ENCODE measurements around the gene IL23R. TPM values are rescaled to one million over a fixed set of nuclear protein-coding genes. Genes with fewer than 3 reads are reported as not detected.

Gene IL23R
- total RNA-seq, 2 donors from 2014 or later, result not detected

- Histone ChIP-seq H3K9me3 (ENCODE audit: control insufficient read depth, low read length) (no peaks in the 10 kb centered on the region), H3K36me3 (ENCODE audit: control insufficient read depth, insufficient read depth, low read length) (no peaks in the 10 kb centered on the region), H3K27me3 (ENCODE audit: control insufficient read depth, insufficient read depth, low read length, poor library complexity, severe bottlenecking) (peaks cover under 1% of the 10 kb centered on the region), H3K4me3 (ENCODE audit: low read length) (no peak within 1 kb of the TSS), H3K4me1 (ENCODE audit: control insufficient read depth, insufficient read depth, low read length) (no peaks in the 10 kb centered on the region), H3K27ac (ENCODE audit: low read depth, low read length) (no peak within 1 kb of the TSS), H3K9ac (ENCODE audit: extremely low read depth, low read length, poor library complexity, severe bottlenecking) (no peak within 1 kb of the TSS)
- peak within 1 kb of the TSS; percentile 53 for H3K4me3 Mint-ChIP-seq
- TF ChIP-seq, protein P1, sequence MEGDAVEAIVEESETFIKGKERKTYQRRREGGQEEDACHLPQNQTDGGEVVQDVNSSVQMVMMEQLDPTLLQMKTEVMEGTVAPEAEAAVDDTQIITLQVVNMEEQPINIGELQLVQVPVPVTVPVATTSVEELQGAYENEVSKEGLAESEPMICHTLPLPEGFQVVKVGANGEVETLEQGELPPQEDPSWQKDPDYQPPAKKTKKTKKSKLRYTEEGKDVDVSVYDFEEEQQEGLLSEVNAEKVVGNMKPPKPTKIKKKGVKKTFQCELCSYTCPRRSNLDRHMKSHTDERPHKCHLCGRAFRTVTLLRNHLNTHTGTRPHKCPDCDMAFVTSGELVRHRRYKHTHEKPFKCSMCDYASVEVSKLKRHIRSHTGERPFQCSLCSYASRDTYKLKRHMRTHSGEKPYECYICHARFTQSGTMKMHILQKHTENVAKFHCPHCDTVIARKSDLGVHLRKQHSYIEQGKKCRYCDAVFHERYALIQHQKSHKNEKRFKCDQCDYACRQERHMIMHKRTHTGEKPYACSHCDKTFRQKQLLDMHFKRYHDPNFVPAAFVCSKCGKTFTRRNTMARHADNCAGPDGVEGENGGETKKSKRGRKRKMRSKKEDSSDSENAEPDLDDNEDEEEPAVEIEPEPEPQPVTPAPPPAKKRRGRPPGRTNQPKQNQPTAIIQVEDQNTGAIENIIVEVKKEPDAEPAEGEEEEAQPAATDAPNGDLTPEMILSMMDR (conservative IDR thresholded peaks at IDR 0.05), result no peak
- no peaks in the 10 kb centered on the region for H3K36me3 Mint-ChIP-seq (ENCODE audit: low read depth)
- DNase-seq, result peak; percentile 83
- H3K4me1 Mint-ChIP-seq, result peaks cover 24% of the 10 kb centered on the region
- no peak within 1 kb of the TSS for H3K27ac Mint-ChIP-seq
- H3K9me3 Mint-ChIP-seq, result no peaks in the 10 kb centered on the region
- H3K27me3 Mint-ChIP-seq (ENCODE audit: insufficient read depth), result peaks cover 18% of the 10 kb centered on the region
- WGBS, 2 experiments (ENCODE audit: insufficient coverage in 1 of 2, insufficient read length in 1 of 2), result 52 to 71% methylated on average over 1 to 28 of the region's 28 CpGs
Observed at GRCh38 chr1:67134695-67135094, 31.6 kb upstream of the IL23R start, which contains the start of gene C1orf141. TSS of gene C1orf141 (minus strand) at chr1:67134970. CDS start at chr1:67127240, 7,730 bp downstream.

- no peaks in the 10 kb centered on the region for H3K36me3 Mint-ChIP-seq (ENCODE audit: low read depth)
- H3K27me3 Mint-ChIP-seq (ENCODE audit: insufficient read depth), result peaks cover 21% of the 10 kb centered on the region
- H3K27me3 ChIP-seq (ENCODE audit: control insufficient read depth, insufficient read depth, low read length, poor library complexity, severe bottlenecking), result peaks cover 6% of the 10 kb centered on the region
- 85 to 100% methylated on average over 1 to 2 of the region's 2 CpGs for WGBS, 2 experiments (ENCODE audit: insufficient coverage in 1 of 2, insufficient read length in 1 of 2)
- H3K4me3 Mint-ChIP-seq, result no peak overlapping the region
- TF ChIP-seq, protein P1 (conservative IDR thresholded peaks at IDR 0.05), result no peak
- H3K9me3 ChIP-seq (ENCODE audit: control insufficient read depth, low read length), result no peaks in the 10 kb centered on the region
- H3K27ac Mint-ChIP-seq, result no peak overlapping the region
- no peaks in the 10 kb centered on the region for H3K4me1 ChIP-seq (ENCODE audit: control insufficient read depth, insufficient read depth, low read length)
- H3K4me1 Mint-ChIP-seq, result peaks cover 24% of the 10 kb centered on the region
- DNase-seq, result no peak
- H3K27ac ChIP-seq (ENCODE audit: low read depth, low read length), result no peak overlapping the region
- H3K9ac ChIP-seq (ENCODE audit: extremely low read depth, low read length, poor library complexity, severe bottlenecking), result no peak overlapping the region
- no peaks in the 10 kb centered on the region for H3K9me3 Mint-ChIP-seq
- no peaks in the 10 kb centered on the region for H3K36me3 ChIP-seq (ENCODE audit: control insufficient read depth, insufficient read depth, low read length)
- no peak overlapping the region for H3K4me3 ChIP-seq (ENCODE audit: low read length)
Observed at GRCh38 chr1:67135354-67135753, 30.9 kb upstream of the IL23R start.

- no peaks in the 10 kb centered on the region for H3K9me3 ChIP-seq (ENCODE audit: control insufficient read depth, low read length)
- no peak overlapping the region for H3K4me3 ChIP-seq (ENCODE audit: low read length)
- H3K36me3 ChIP-seq (ENCODE audit: control insufficient read depth, insufficient read depth, low read length), result no peaks in the 10 kb centered on the region
- Mint-ChIP-seq H3K36me3 (ENCODE audit: low read depth) (no peaks in the 10 kb centered on the region), H3K4me3 (no peak overlapping the region), H3K27ac (no peak overlapping the region), H3K27me3 (ENCODE audit: insufficient read depth) (peaks cover 24% of the 10 kb centered on the region), H3K4me1 (peaks cover 24% of the 10 kb centered on the region), H3K9me3 (no peaks in the 10 kb centered on the region)
- TF ChIP-seq, protein P1 (conservative IDR thresholded peaks at IDR 0.05), result no peak
- H3K27me3 ChIP-seq (ENCODE audit: control insufficient read depth, insufficient read depth, low read length, poor library complexity, severe bottlenecking), result peaks cover 6% of the 10 kb centered on the region
- DNase-seq, result no peak
- H3K4me1 ChIP-seq (ENCODE audit: control insufficient read depth, insufficient read depth, low read length), result no peaks in the 10 kb centered on the region
- WGBS, 2 experiments (ENCODE audit: insufficient coverage in 1 of 2, insufficient read length in 1 of 2), result 58 to 60% methylated on average over 4 of the region's 4 CpGs
- H3K27ac ChIP-seq (ENCODE audit: low read depth, low read length), result no peak overlapping the region
- no peak overlapping the region for H3K9ac ChIP-seq (ENCODE audit: extremely low read depth, low read length, poor library complexity, severe bottlenecking)
Observed at GRCh38 chr1:67137307-67137753, 28.9 kb upstream of the IL23R start.
